Measurements from ENCODE around the gene GPR149.

GPR149 gene

DNA sequence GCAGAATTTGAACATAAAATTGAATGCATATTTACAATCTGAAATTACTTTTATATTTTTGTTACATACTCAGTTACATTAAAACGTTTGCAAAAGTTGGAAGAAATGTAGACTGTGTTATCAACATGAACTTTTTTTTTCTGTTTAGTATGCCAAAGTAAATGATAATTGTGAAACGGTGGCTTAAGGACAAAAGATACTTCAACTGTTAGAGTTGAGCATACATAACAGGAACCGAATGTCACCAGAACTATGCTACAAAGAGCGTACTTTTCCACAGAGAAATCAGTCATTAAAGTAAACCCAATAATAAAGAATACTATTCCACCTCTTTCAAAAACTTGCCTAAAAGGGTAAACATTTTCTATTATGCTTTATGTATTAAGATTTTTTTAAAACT lies 91.4 kb downstream of the GPR149 start:
- DNase-seq (ENCODE audit: low read depth), result no peak
- TF ChIP-seq MYC (IDR thresholded peaks at IDR 0.05; ENCODE audit: low read depth, low read length), result no peak
- H3K4me3 ChIP-seq (ENCODE audit: low read depth, low read length), result no peak overlapping the region

DNA sequence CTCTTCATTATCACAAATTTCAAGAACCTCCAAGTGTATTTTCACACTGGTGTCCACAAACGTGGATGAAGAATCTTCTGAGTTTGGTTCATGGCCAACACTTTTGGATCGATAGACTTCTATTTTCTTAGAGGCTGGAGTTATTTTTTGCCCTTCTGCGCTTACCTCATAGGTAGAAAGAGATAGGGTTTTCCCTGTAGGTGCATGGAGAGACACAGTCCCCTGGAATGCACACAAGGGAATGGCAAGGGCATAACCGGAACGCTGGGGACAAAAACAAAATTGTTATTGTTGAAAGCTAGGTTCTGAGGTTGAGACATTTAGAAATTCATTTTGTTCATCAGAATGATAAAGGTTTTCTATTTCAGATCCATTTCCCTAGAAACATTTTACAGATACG lies 92.0 kb downstream of the GPR149 start:
- H3K4me3 ChIP-seq (ENCODE audit: low read depth, low read length), result no peak overlapping the region
- TF ChIP-seq MYC (IDR thresholded peaks at IDR 0.05; ENCODE audit: low read depth, low read length), result no peak
- TF ChIP-seq, protein P1, sequence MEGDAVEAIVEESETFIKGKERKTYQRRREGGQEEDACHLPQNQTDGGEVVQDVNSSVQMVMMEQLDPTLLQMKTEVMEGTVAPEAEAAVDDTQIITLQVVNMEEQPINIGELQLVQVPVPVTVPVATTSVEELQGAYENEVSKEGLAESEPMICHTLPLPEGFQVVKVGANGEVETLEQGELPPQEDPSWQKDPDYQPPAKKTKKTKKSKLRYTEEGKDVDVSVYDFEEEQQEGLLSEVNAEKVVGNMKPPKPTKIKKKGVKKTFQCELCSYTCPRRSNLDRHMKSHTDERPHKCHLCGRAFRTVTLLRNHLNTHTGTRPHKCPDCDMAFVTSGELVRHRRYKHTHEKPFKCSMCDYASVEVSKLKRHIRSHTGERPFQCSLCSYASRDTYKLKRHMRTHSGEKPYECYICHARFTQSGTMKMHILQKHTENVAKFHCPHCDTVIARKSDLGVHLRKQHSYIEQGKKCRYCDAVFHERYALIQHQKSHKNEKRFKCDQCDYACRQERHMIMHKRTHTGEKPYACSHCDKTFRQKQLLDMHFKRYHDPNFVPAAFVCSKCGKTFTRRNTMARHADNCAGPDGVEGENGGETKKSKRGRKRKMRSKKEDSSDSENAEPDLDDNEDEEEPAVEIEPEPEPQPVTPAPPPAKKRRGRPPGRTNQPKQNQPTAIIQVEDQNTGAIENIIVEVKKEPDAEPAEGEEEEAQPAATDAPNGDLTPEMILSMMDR (IDR thresholded peaks at IDR 0.05; ENCODE audit: low read depth, low read length), result no peak
- TF ChIP-seq POLR2A (IDR thresholded peaks at IDR 0.05; ENCODE audit: extremely low read depth, insufficient read length), result no peak
- TF ChIP-seq, protein P2, sequence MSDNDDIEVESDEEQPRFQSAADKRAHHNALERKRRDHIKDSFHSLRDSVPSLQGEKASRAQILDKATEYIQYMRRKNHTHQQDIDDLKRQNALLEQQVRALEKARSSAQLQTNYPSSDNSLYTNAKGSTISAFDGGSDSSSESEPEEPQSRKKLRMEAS (IDR thresholded peaks at IDR 0.05; ENCODE audit: low read depth, low read length), result no peak
- DNase-seq (ENCODE audit: low read depth), result no peak

DNA sequence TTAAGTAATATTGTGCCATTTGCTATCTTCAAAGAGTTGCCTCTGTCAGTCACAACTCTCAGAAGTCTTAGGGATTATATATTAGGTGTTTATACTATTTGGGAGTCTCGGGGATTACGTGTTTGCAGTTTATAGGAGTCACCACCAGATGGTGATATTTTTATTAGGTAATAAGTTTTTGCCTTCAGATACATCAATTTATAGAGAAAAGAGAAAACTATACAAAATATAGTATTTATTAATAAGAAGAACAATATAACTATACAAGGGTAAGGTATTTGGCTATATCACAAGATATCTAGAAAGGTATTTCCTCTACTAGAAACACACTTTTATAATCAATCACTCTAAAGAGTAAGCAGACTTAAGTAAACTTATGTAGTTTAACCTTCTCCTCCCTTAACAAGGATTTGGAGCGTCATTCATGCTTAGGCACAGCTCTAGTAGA lies 95.0 kb downstream of the GPR149 start:
- TF ChIP-seq, protein P2 (IDR thresholded peaks at IDR 0.05; ENCODE audit: low read depth, low read length), result no peak
- TF ChIP-seq POLR2A (IDR thresholded peaks at IDR 0.05; ENCODE audit: extremely low read depth, insufficient read length), result no peak
- TF ChIP-seq MYC (IDR thresholded peaks at IDR 0.05; ENCODE audit: low read depth, low read length), result no peak
- TF ChIP-seq, protein P1 (IDR thresholded peaks at IDR 0.05; ENCODE audit: low read depth, low read length), result no peak
- DNase-seq (ENCODE audit: low read depth), result peak; percentile 24
- no peak overlapping the region for H3K4me3 ChIP-seq (ENCODE audit: low read depth, low read length)

DNA sequence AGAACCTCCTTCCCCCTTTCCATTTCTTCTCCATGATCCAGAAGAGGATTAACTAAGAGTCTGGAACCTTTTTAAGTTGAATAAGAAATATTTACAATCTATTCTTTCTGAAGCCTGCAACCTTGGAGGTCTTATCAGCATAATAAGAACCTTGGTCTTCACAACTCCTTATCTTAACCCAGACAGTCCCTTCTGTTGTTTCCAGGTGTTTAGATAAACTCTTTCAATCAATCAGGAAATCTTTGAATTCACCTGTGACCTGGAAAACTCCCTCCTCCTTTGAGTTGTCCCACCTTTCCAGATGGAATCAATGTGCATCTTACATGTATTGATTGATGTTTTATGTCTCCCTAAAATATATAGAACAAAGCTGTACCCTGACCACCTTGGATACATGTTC lies 102.1 kb downstream of the GPR149 start:
- H3K4me3 ChIP-seq (ENCODE audit: low read depth, low read length), result no peak overlapping the region
- no peak for DNase-seq (ENCODE audit: low read depth)
- TF ChIP-seq POLR2A (IDR thresholded peaks at IDR 0.05; ENCODE audit: extremely low read depth, insufficient read length) (no peak), MYC (IDR thresholded peaks at IDR 0.05; ENCODE audit: low read depth, low read length) (no peak)
- TF ChIP-seq, protein P1 (IDR thresholded peaks at IDR 0.05; ENCODE audit: low read depth, low read length), result no peak
- TF ChIP-seq, protein P2 (IDR thresholded peaks at IDR 0.05; ENCODE audit: low read depth, low read length), result no peak

DNA sequence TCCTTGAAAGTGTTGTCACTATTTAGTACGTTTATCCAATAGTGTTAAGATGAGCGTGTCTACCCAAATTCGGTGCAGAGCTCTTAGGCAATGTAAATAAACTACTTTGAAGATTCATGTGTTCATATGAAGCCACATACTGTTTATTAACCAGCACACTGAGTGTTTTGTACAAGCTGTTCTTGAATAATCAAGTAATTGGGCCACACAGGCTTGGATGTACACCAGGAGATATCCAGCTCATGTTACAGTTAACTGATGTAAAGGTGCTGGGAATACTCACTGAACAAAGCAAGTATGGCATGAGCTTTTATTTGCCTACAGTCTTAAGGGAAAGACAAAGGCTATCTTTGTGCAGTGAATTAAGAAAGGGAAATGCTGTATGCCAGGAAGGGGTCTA lies 105.1 kb downstream of the GPR149 start:
- no peak for TF ChIP-seq MYC (IDR thresholded peaks at IDR 0.05; ENCODE audit: low read depth, low read length)
- TF ChIP-seq, protein P1 (IDR thresholded peaks at IDR 0.05; ENCODE audit: low read depth, low read length), result no peak
- peak; percentile 2 for DNase-seq (ENCODE audit: low read depth)
- H3K4me3 ChIP-seq (ENCODE audit: low read depth, low read length), result peak overlapping the region; percentile 99

DNA sequence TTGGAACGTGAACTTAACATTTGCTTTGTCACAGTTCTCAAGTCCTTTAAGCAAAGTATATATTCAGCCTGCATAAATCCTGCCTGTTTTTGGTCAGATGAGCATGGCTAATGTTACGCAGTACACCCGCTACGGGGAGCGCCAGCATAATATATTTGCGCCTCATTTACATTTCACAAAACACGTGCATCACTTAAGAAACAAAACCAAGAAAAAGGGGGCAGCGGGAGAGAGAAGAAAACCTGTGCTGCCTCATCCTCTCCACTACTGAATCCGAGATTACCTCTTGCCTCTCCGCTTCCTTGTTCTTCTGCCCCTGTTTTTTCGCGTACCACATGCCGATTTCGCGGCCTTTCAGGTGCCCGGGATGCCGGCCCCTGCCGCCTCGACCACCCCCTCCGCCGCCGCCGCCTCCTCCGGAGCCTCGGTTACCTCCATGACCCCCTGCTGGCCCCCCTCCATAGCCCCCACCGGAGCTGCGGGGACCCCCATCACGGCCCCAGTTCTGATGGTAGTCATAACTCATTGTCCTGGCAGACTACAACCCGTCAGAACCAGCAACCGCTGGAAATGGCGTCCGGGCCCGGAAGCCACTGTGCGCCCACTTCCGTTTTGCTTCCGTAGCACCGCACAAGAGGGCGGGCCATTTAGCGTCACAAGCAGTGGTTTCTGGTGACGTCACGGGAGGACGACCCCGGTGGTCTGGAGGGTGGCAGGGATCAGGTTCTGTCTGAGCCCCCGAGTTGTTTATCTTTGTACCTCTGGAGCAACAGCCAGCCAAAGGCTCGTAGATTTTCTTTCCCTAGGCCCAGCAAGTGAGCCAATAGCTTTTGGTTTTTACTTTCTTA lies 105.9 kb downstream of the GPR149 start, which contains the start of gene DHX36:
Gene DHX36 (minus strand): TSS at position 597 of the 848 bp plus-strand sequence. CDS start 71 bp downstream, at position 526.
- peak within 1 kb of the TSS; percentile 99 for H3K4me3 ChIP-seq (ENCODE audit: low read depth, low read length)
- peak; percentile 91 for DNase-seq (ENCODE audit: low read depth)
- TF ChIP-seq POLR2A (IDR thresholded peaks at IDR 0.05; ENCODE audit: extremely low read depth, insufficient read length), result peak; percentile 85
- TF ChIP-seq, protein P1 (IDR thresholded peaks at IDR 0.05; ENCODE audit: low read depth, low read length), result no peak
- TF ChIP-seq, protein P2 (IDR thresholded peaks at IDR 0.05; ENCODE audit: low read depth, low read length), result peak; percentile 78
- peak; percentile 59; the same call in 1 of the 2 replicates for TF ChIP-seq MYC (IDR thresholded peaks at IDR 0.05; ENCODE audit: low read depth, low read length)
